Stimulated activated naive CD8-positive, alpha-beta T cell treated with anti-CD3 and anti-CD28 coated beads, Interleukin-15, amount 100 ng/mL, for 72 hours (primary cell): ENCODE measurements around the gene CCDC69.
A peak's percentile ranks its signal among the peaks of the same experiment; 100 is the strongest.
"Not testable (repeated sequence)": the region's sequence is repeated elsewhere in the genome, so short reads cannot be mapped to it uniquely, and the experiment has no call there.

ENCODE experiments used
- ATAC-seq: fragments of 150-1000 bp; cut with Tn5 transposase; 2 replicates; pipeline ENCODE4 v1.10.0; 2021; ENCODE audit warnings: mild to moderate bottlenecking, moderate library complexity
- DNase-seq, 2 donors: peaks; one replicate each; pipeline ENCODE4 v3.0.0; 2021 to 2022
- H3K27ac Mint-ChIP-seq, 2 donors: one replicate each; pipeline ENCODE4 v1.8.0; 2022; ENCODE audit warnings: mild to moderate bottlenecking in 2 of 2, mixed read lengths in 2 of 2, moderate library complexity in 2 of 2
- H3K27me3 Mint-ChIP-seq: one replicate; pipeline ENCODE4 v1.8.0; 2022; ENCODE audit warnings: mixed read lengths
- H3K4me1 Mint-ChIP-seq: one replicate; pipeline ENCODE4 v1.8.0; 2022; ENCODE audit warnings: mild to moderate bottlenecking, mixed read lengths
- H3K4me3 Mint-ChIP-seq, 2 donors: one replicate each; pipeline ENCODE4 v1.8.0; 2022; ENCODE audit warnings: mild to moderate bottlenecking in 2 of 2, mixed read lengths in 2 of 2, moderate library complexity in 1 of 2
- H3K9me3 Mint-ChIP-seq, 2 donors: one replicate each; pipeline ENCODE4 v1.8.0; 2022; ENCODE audit warnings: mixed read lengths in 2 of 2

Gene CCDC69

GRCh38 chr5:151223447-151224264 is at the start of gene CCDC69:
CCDC69 (minus strand) TSS chr5:151224092; CDS start chr5:151223970, 122 bp downstream.
- H3K4me3 Mint-ChIP-seq, result peak within 1 kb of the TSS; percentile 82 to 95
- ATAC-seq (peak; percentile 78), DNase-seq (peak; percentile 68)
- H3K9me3 Mint-ChIP-seq, result no peaks in the 10 kb centered on the region
- H3K27me3 Mint-ChIP-seq, result no peaks in the 10 kb centered on the region
- H3K4me1 Mint-ChIP-seq, result peaks cover 57% of the 10 kb centered on the region
- H3K27ac Mint-ChIP-seq, result peak within 1 kb of the TSS; percentile 54 to 92

- DNase-seq, result no peak
- no peak overlapping the region for H3K27ac Mint-ChIP-seq
- H3K9me3 Mint-ChIP-seq, result no peaks in the 10 kb centered on the region
- H3K27me3 Mint-ChIP-seq, result no peaks in the 10 kb centered on the region
- no peak overlapping the region for H3K4me3 Mint-ChIP-seq
- no peaks in the 10 kb centered on the region for H3K4me1 Mint-ChIP-seq
- ATAC-seq, result no peak
Measured at GRCh38 chr5:151271336-151271735, 47.4 kb upstream of the CCDC69 start.

GRCh38 chr5:151270599-151270998 is 46.7 kb upstream of the CCDC69 start:
- peak in 1 of 2 donors; percentile 23 for DNase-seq
- no peak overlapping the region for H3K27ac Mint-ChIP-seq
- ATAC-seq, result peak; percentile 96
- H3K9me3 Mint-ChIP-seq, result no peaks in the 10 kb centered on the region
- H3K4me3 Mint-ChIP-seq, result no peak overlapping the region
- H3K4me1 Mint-ChIP-seq, result no peaks in the 10 kb centered on the region
- no peaks in the 10 kb centered on the region for H3K27me3 Mint-ChIP-seq

- ATAC-seq (no peak), DNase-seq (no peak)
- Mint-ChIP-seq H3K27ac (no peak overlapping the region), H3K9me3 (no peaks in the 10 kb centered on the region), H3K4me1 (peaks cover 14% of the 10 kb centered on the region), H3K27me3 (no peaks in the 10 kb centered on the region), H3K4me3 (no peak overlapping the region)
Measured at GRCh38 chr5:151267491-151268260, 43.8 kb upstream of the CCDC69 start.

- peak in 1 of 2 donors; percentile 25 for DNase-seq
- ATAC-seq, result peak; percentile 95
- peak overlapping the region; percentile 60 to 89 for H3K27ac Mint-ChIP-seq
- no peak overlapping the region for H3K4me3 Mint-ChIP-seq
- H3K27me3 Mint-ChIP-seq, result no peaks in the 10 kb centered on the region
- H3K4me1 Mint-ChIP-seq, result peaks cover 20% of the 10 kb centered on the region
- no peaks in the 10 kb centered on the region for H3K9me3 Mint-ChIP-seq
Measured at GRCh38 chr5:151264113-151264512, 40.2 kb upstream of the CCDC69 start.

GRCh38 chr5:151262532-151262931 is 38.6 kb upstream of the CCDC69 start:
- DNase-seq (no peak), ATAC-seq (no peak)
- H3K27me3 Mint-ChIP-seq, result no peaks in the 10 kb centered on the region
- no peak overlapping the region for H3K27ac Mint-ChIP-seq
- H3K4me3 Mint-ChIP-seq, result no peak overlapping the region
- H3K9me3 Mint-ChIP-seq, result no peaks in the 10 kb centered on the region
- peaks cover 30% of the 10 kb centered on the region for H3K4me1 Mint-ChIP-seq

- Mint-ChIP-seq H3K4me3 (no peak overlapping the region), H3K27ac (no peak overlapping the region), H3K27me3 (no peaks in the 10 kb centered on the region), H3K4me1 (peaks cover 47% of the 10 kb centered on the region), H3K9me3 (no peaks in the 10 kb centered on the region)
- ATAC-seq (no peak), DNase-seq (no peak)
Measured at GRCh38 chr5:151259931-151260330, 36.0 kb upstream of the CCDC69 start.

- Mint-ChIP-seq H3K27me3 (no peaks in the 10 kb centered on the region), H3K27ac (peak overlapping the region in 1 of 2 donors; percentile 68), H3K4me3 (no peak overlapping the region), H3K4me1 (peaks cover 45% of the 10 kb centered on the region), H3K9me3 (no peaks in the 10 kb centered on the region)
- DNase-seq, result no peak
- peak; percentile 40 for ATAC-seq
Measured at GRCh38 chr5:151258816-151259215, 34.9 kb upstream of the CCDC69 start.

GRCh38 chr5:151258201-151258611 is 34.3 kb upstream of the CCDC69 start:
- Mint-ChIP-seq H3K27ac (no peak overlapping the region), H3K9me3 (no peaks in the 10 kb centered on the region), H3K4me3 (no peak overlapping the region), H3K27me3 (no peaks in the 10 kb centered on the region), H3K4me1 (peaks cover 44% of the 10 kb centered on the region)
- DNase-seq (no peak), ATAC-seq (no peak)

- Mint-ChIP-seq H3K4me3 (no peak overlapping the region), H3K9me3 (no peaks in the 10 kb centered on the region), H3K4me1 (peaks cover 44% of the 10 kb centered on the region), H3K27me3 (no peaks in the 10 kb centered on the region), H3K27ac (peak overlapping the region in 1 of 2 donors; percentile 82)
- ATAC-seq (no peak), DNase-seq (no peak)
Measured at GRCh38 chr5:151257731-151258181, 33.9 kb upstream of the CCDC69 start.

- Mint-ChIP-seq H3K4me1 (peaks cover 59% of the 10 kb centered on the region), H3K27me3 (no peaks in the 10 kb centered on the region), H3K4me3 (no peak overlapping the region), H3K9me3 (no peaks in the 10 kb centered on the region), H3K27ac (no peak overlapping the region)
- ATAC-seq (no peak), DNase-seq (no peak)
Measured at GRCh38 chr5:151255621-151256286, 31.9 kb upstream of the CCDC69 start.

GRCh38 chr5:151254990-151255389 is 31.1 kb upstream of the CCDC69 start:
- DNase-seq, H3K27me3 Mint-ChIP-seq, H3K9me3 Mint-ChIP-seq, ATAC-seq, H3K4me3 Mint-ChIP-seq, H3K27ac Mint-ChIP-seq: not testable (repeated sequence)
- peaks cover 67% of the 10 kb centered on the region for H3K4me1 Mint-ChIP-seq

GRCh38 chr5:151254556-151254955 is 30.7 kb upstream of the CCDC69 start:
- Mint-ChIP-seq H3K27ac (no peak overlapping the region), H3K4me1 (peaks cover 65% of the 10 kb centered on the region), H3K27me3 (no peaks in the 10 kb centered on the region), H3K4me3 (no peak overlapping the region), H3K9me3 (no peaks in the 10 kb centered on the region)
- ATAC-seq (no peak), DNase-seq (no peak)

- H3K4me3 Mint-ChIP-seq, result peak overlapping the region; percentile 86 to 89
- no peaks in the 10 kb centered on the region for H3K27me3 Mint-ChIP-seq
- ATAC-seq, result no peak
- peak overlapping the region in 1 of 2 donors; percentile 80 for H3K27ac Mint-ChIP-seq
- DNase-seq, result no peak
- peaks cover 56% of the 10 kb centered on the region for H3K4me1 Mint-ChIP-seq
- no peaks in the 10 kb centered on the region for H3K9me3 Mint-ChIP-seq
Measured at GRCh38 chr5:151253605-151253950, 29.7 kb upstream of the CCDC69 start.

GRCh38 chr5:151252762-151253604 is 29.1 kb upstream of the CCDC69 start, which contains the start of gene GM2A:
GM2A (plus strand) TSS chr5:151253185; CDS start chr5:151253217, 32 bp downstream.
- Mint-ChIP-seq H3K4me3 (peak within 1 kb of the TSS; percentile 86 to 89), H3K27me3 (no peaks in the 10 kb centered on the region), H3K4me1 (peaks cover 51% of the 10 kb centered on the region), H3K27ac (peak within 1 kb of the TSS; percentile 81 to 93), H3K9me3 (no peaks in the 10 kb centered on the region)
- peak; percentile 95 to 99 for DNase-seq
- peak; percentile 95 for ATAC-seq
